ENCODE measurements around the gene SP2.

- no peak for TF ChIP-seq CTCF (IDR thresholded peaks at IDR 0.05)
- TF ChIP-seq EZH2phosphoT487 (IDR thresholded peaks at IDR 0.05): no peak
Observed at GRCh38 chr17:47875011-47875985, 20.7 kb upstream of the SP2 start.

Data from neural progenitor cell (in vitro differentiated cells).